NCI-H526 (cell line): ENCODE data around the gene GIGYF2.

Experiments
- DNase-seq, 2 experiments: peaks; one replicate each; lab custom pipeline; 2025; lab: John Stamatoyannopoulos, UW

GIGYF2 gene

GRCh38 chr2:232761301-232761907 lies 64.3 kb downstream of the GIGYF2 start:
- peak; percentile 43 to 74 for DNase-seq

GRCh38 chr2:232767866-232768265 lies 70.7 kb downstream of the GIGYF2 start:
- no peak for DNase-seq

DNA sequence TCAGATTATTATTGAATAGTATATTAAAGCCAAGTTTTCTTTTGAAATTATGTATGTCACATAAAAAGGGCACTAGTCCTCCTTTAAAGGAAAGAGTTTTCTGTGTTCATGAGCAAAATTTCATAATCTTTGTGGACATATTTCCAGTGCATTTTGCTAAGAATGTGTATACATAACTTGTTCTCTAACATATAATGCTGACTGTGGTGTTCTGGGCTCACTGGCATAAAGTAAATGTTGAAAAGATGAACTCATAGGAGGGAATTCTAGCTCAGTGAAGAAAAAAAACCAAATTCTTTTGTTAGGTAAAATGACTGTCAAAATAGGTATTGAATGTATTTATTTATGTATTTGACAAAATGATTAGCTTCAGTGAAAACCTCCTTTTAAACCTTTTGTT lies 73.1 kb downstream of the GIGYF2 start:
- DNase-seq = no peak

- no peak for DNase-seq
Observed at GRCh38 chr2:232771870-232772269, 74.7 kb downstream of the GIGYF2 start.

- no peak for DNase-seq
Observed at GRCh38 chr2:232772531-232772930, 75.4 kb downstream of the GIGYF2 start.

- DNase-seq = no peak
Observed at GRCh38 chr2:232773815-232774214, 76.7 kb downstream of the GIGYF2 start.

DNA sequence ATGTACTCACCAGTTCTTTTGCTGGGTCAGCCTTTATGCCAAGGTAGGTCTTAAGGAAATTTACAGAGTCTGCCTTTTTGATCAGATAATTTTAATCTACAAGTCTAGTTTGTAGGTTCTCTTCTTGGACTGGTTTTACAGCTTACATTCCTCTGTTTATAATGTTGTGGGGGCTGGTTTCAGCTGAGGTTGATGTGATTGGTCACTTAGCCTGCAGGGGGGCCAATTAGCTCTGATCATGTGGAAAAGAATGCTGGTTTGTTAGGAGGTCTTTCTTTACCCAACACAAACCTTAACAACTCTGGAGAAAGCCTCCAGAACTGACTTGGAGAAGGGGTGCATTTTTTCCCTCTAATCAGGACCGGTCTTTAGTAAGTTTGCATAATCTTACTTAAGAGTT lies 79.3 kb downstream of the GIGYF2 start, which contains the start of gene KCNJ13:
TSS of gene KCNJ13 (minus strand) at position 131 of the 400 bp plus-strand sequence. CDS start 5,203 bp downstream, outside the sequence.
- DNase-seq = no peak

- no peak for DNase-seq
Observed at GRCh38 chr2:232777276-232777675, 80.1 kb downstream of the GIGYF2 start.

- DNase-seq = no peak
Observed at GRCh38 chr2:232779465-232779864, 82.3 kb downstream of the GIGYF2 start.

DNA sequence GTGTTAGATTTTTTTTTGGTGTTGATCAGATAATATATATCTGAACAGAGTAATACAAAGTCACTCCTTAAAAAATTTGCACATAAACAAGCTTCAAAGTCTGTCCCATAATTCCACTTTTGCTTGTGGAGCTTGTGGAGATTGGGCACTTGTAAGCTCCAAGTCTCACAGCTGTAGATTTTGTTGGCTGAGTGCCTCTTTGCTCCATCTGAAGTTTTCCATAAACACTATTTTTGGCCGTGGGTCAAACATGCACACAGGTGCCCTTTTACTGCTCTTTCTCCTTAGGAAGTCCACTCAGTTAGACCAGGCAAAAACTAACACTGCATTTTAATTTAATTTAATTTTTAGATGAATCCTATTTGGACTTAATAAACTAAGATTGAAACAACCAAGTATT lies 82.8 kb downstream of the GIGYF2 start:
- DNase-seq = no peak

- DNase-seq = peak; percentile 9 to 18
Observed at GRCh38 chr2:232781765-232782164, 84.6 kb downstream of the GIGYF2 start.

DNA sequence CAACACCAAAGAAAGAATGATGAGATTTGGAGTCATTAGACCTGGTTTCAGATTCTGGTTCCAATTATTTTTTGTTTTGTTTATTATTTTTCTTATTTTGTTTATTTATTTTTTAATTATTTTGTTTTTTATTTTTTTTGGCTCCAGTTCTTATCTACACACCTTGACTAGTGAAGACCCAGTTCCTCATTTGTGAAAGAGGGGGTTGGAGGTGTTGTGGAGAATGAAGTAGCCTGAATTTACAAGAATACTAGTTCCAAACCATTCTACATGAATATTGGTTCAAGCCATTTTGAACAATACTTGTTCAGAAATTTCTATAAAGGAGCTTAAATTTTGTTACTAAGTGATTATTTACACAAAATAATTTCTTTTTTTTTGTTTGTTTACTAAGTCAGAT lies 86.1 kb downstream of the GIGYF2 start:
- DNase-seq = no peak

- peak; percentile 6 to 33 for DNase-seq
Observed at GRCh38 chr2:232787806-232788205, 90.7 kb downstream of the GIGYF2 start.

- no peak for DNase-seq
Observed at GRCh38 chr2:232789082-232789481, 92.0 kb downstream of the GIGYF2 start.

- DNase-seq = no peak
Observed at GRCh38 chr2:232791518-232791917, 94.4 kb downstream of the GIGYF2 start.

GRCh38 chr2:232793271-232793670 lies 96.1 kb downstream of the GIGYF2 start:
- DNase-seq = no peak

DNA sequence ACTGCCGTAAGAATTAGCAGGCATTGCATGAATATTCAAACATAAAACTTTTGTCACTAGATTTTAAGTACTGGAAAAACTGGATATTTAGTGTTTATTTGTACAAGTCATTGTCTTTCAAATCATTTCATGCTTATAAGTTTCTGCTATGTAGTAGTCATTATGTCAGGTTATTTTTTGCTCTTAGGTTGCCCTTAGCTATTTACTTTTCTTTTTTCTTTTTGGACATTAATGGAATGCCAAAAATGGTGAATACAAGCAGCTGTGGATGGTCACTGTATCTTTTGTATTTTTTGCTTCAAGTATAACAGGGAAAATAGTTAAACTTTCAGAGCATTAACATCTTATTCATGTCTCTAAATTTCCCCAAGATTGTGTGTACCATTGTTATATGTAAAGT lies 97.8 kb downstream of the GIGYF2 start:
- no peak for DNase-seq

DNA sequence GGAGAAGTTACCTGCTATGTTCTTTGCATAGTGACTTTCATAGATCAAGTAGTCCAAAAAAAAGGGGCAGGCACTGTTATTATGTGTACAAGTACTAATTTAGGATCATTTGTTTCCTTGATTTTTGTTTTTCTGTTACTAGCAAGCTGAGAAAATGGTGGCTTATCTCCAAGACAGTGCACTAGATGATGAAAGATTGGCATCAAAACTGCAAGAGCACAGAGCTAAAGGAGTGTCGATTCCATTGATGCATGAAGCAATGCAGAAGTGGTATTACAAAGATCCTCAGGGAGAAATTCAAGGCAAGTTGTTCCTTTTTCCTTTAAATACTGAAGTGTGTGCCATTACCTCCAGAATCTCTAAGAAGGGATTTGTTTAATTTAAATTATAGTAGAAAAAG lies 98.8 kb downstream of the GIGYF2 start:
- no peak for DNase-seq

GRCh38 chr2:232798187-232798586 lies 101.1 kb downstream of the GIGYF2 start:
- DNase-seq = no peak

GRCh38 chr2:232800166-232800565 lies 103.0 kb downstream of the GIGYF2 start:
- DNase-seq = no peak

DNA sequence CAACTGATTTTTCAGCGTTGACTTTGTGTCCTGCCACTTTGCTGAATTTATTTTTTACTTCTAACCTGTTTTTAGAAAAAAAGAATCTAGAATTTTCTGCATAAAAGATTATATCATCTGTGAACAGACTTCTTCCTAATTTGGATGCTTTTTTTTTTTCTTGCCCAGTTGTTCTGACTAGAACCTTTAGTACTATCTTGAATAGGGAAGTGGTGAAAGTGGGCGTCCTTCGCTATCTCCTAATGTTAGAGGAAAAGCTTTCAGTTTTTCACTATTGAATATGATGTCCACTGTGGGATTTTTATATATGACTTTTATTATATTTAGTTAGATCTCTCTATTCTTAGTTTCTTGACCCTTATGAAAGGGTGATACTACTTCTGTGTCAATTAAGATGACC lies 105.0 kb downstream of the GIGYF2 start:
- no peak for DNase-seq

DNA sequence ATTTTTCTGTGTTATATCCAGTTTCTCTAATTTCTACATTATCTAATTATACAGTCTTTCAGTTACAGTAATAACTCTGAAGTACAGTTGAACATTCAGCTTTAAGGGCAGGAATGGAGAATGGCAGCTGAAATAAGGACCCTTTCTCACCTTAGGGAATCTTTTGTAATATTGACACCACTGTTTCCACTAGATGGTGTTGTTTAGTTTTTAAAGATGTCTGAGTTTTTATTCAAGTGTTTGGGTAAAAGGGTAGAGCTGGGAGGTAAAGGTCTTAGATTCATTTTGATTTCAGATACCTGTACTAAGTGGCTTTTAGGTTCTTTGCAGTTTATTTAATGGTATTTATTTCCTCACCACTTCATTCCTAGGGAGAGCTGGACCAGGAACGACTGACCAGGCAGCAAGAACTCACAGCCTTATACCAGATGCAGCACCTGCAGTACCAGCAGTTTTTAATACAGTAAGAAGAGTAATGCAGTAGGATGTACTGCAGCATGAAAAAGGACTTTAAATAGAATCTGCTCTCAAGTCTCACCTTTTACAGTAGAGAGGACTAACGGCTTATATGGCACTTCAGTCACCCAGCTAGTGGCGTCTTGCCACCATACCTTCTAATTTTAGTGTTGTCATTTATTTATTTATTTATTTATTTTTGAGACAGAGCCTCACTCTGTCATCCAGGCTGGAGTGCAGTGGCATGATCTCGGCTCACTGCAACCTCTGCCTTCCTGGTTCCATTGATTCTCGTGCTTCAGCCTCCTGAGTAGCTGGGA lies 112.4 kb downstream of the GIGYF2 start:
- DNase-seq = no peak

DNA sequence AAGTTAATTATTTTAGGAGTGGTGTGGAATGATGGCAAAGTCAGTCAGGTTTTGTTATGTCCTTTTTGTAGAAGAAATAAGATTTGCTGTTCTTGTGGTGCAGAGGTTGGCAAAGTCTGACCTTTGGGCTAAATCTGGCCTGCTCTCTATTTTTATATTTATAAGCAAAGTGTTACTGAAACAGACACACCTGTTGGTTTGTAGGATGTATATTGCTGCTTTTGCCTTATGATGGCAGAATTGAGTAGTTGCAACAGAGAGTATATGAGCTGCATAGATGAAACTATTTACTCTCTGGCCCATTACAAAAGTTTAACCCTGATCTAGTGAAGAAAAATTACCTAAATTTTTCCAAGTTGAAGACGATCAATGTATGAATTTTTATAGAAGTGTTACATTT lies 113.3 kb downstream of the GIGYF2 start:
- no peak for DNase-seq

DNA sequence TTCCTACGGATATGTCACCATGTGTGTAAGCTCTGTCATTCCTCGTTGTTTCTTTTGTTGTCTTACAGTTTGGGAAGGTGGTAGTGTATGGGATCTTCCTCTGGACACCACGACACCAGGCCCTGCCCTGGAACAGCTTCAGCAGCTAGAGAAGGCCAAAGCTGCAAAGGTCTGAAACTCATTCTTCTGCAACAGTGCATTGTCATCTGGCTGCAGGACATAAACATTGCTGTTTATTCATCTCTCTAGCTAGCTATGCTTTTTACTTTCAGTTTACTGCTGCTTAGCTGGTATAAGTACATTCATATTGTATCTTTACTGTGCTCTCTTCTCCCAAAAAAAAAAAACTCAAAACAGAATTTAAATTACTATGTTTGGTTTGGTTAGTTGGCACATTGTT lies 118.4 kb downstream of the GIGYF2 start:
- no peak for DNase-seq
